Globus pallidus (tissue), 1 donor: ENCODE measurements around the gene MAN1A2.
"Not testable (repeated sequence)": the region's sequence is repeated elsewhere in the genome, so short reads cannot be mapped to it uniquely, and the experiment has no call there.

Experiments used
- DNase-seq: peaks from one replicate; pipeline ENCODE4 v3.0.0-alpha.2; 2015; ENCODE audit warnings: low spot score

Gene MAN1A2

DNA sequence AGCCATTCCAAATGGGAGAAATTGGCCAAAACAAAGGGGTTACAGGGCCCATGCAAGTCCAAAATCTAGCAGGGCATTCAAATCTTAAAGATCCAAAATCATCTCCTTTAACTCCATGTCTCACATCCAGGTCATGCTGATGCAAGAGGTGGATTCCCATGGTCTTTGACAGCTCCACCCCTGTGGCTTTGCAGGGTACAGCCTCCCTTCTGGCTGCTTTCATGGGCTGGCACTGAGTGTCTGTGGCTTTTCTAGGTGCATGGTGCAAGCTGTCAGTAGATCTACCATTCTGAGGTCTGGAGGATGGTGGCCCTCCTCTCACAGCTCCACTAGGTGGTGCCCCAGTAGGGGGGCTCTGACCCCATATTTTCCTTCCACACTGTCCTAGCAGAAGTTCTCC, 191.2 kb downstream of the MAN1A2 start:
- not testable (repeated sequence) for DNase-seq

GRCh38 chr1:117559139-117559538, 191.9 kb downstream of the MAN1A2 start:
- no peak for DNase-seq

GRCh38 chr1:117559985-117560384, 192.7 kb downstream of the MAN1A2 start:
- DNase-seq, result no peak

DNA sequence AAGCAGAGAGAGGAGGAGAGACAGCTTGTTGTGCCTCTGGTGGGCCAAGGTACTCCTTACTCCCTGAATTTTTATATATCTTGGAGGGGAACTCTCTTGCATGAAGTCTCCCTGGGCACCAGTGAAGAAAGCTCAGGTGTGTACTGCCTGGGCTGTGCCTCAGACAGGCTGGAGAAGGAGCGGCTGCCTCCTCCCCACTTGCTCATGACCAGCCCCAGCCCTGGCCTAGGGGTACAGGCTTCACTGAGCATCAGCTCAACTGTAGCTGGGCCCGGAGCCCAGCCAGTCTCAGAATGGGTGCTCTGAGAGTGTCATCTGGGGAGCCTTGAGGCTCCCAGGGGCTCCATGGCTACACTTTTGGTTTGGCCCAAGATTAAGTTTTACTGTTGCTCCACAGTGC, 193.8 kb downstream of the MAN1A2 start:
- DNase-seq, result no peak

- no peak for DNase-seq
Observed at GRCh38 chr1:117561551-117561950, 194.3 kb downstream of the MAN1A2 start.

DNA sequence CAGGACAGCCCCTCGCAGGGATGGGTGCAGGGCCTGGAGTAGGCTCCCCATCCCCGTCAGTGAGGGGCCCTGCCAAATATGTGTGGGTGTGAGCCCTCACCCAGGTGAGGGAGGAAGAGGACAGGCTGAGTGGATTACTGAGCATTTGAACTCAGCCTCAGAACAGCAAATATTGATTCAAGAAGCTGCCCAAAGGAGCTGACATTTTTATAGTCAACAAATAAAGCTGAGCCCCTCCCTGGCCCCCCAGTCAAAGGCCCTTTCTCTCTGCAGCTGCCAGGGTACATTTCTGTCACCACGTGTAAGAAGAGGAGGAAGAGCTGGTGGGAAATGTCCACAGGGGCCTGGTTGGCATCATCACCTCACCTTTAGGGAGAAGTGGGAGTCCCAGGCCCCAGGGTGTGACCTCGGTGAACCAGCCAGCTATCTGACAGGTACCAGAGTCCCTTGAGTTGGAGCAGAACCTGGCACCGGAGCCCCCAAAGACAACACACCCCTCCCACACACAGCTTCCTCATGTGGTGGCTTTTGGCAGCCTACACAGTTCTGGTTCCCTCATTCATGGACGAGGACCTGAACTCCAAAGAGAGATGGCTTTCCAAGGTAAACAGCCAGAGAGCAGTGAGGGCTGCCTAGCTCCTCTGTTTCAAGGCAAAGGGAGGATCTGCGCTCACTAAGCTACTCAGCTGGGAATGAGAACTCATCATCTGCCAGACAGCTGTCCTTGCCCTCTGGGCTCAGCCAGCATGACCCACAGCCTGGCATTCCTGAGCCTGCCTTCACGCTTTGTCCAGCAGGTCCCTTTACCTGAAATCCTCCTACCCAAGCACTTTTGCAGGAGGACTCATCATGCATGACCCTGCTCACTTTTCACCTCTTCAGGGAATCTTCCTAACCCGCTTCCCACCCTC, 195.6 kb downstream of the MAN1A2 start:
- DNase-seq, result no peak

- DNase-seq, result no peak
Observed at GRCh38 chr1:117563492-117563875, 196.2 kb downstream of the MAN1A2 start.

DNA sequence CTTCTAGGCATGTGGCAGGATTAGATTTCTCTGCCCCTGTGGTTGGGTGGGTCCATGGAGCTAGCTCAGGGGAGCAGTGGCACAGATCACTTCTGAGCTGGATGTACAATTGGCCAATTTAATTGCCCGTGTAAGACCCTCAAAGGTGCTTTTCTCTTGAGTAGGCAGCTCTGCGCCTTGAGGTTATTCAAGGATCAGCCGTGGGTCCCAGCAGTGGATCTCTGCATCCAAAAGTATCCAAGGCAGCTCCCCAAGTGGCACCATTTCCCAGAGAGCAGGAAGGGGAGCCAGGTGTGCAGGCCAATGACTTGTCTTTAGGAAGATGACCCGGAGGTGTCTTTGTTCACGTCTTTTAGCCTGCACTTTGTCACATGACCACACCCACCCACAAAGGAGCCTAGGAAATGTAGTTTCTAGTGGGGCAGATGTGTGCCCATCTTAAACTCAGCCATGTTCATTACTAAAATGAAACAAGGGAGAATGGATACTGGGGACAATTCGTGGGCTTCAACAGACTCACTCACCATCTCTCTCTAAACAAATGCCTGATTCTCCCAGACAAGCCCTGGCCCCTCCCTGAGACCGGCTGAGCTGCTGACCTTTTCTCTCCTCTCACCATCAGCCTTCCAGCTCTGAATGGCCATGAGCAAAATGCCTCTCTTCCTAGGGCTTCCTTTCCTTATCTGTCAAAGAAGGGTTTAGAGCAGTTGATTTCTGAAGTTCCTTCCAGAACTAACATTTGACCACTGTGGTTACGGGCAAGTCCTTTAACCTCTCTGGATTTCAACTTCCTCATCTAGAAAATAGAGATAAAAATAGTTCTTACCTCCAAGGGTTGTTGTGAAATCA, 197.2 kb downstream of the MAN1A2 start:
- no peak for DNase-seq

DNA sequence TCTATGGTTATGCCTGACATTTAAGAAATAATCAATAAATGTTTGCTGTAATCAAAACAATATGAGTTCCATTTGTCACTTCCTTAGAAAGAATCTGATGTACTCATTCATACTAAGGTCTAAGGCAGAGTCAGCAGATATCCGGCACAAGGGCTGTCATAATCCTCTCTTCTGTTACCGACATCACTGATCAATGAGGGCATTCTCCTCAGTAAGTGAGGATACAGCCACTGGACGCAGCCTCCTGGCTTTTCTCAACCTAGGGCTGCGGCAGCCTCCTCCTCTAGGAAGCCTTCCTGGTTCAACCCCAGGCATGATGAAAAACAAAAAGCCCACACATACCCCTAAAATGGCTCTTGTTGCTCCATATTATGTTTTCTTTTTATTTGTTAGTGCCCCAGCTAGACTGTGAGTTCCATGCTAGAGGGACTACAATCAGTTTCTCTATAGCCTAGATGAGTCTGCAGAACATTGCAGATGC, 197.9 kb downstream of the MAN1A2 start:
- no peak for DNase-seq

GRCh38 chr1:117565745-117566455, 198.7 kb downstream of the MAN1A2 start:
- no peak for DNase-seq

GRCh38 chr1:117566556-117566955, 199.3 kb downstream of the MAN1A2 start:
- no peak for DNase-seq

- no peak for DNase-seq
Observed at GRCh38 chr1:117567435-117567834, 200.2 kb downstream of the MAN1A2 start.

DNA sequence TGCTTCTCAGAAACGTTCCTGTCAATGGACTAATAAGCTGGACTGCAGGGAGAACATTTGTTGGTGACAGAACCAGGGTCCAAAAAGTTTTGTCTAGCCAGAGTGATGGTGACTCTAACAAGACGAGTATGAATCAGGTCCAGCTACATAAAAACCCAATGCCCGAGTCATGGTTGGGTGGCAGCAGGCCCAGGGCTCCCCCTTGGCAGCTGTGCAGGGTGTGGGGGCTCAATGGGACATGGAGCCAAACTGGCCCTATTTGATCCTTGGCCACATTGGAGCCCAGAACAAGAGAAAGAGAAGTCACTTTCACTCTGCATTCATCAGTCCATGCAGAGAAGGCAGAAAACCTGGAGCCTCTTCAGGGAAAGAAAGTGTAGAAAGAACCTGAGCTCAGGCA, 200.7 kb downstream of the MAN1A2 start:
- DNase-seq, result no peak

GRCh38 chr1:117568999-117569398, 201.8 kb downstream of the MAN1A2 start:
- no peak for DNase-seq

DNA sequence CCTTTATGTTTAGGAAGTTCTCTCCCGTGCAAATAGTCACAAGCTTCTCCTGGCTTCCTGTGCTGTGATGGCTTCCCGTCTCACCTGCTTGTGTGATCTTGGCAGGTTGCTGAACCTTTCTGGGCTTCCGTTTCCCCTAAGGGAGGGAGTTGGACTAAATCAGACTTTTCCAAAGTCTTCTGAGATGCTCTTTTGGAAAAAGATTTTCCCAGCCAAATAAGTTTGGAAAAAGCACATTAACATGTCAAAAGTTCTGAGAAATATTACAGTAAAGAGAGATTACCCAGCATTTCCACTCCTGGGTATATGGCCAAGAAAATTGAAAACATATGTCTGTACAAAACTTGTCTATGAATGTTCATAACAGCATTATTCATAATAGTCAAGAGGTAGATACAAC, 202.6 kb downstream of the MAN1A2 start:
- no peak for DNase-seq

- DNase-seq, result no peak
Observed at GRCh38 chr1:117570988-117571409, 203.8 kb downstream of the MAN1A2 start.

- no peak for DNase-seq
Observed at GRCh38 chr1:117571496-117571895, 204.2 kb downstream of the MAN1A2 start.

GRCh38 chr1:117572546-117572945, 205.3 kb downstream of the MAN1A2 start:
- DNase-seq, result no peak

GRCh38 chr1:117573386-117574023, 206.3 kb downstream of the MAN1A2 start:
- DNase-seq, result no peak

- no peak for DNase-seq
Observed at GRCh38 chr1:117574161-117574835, 207.0 kb downstream of the MAN1A2 start.

- no peak for DNase-seq
Observed at GRCh38 chr1:117575586-117576225, 208.5 kb downstream of the MAN1A2 start.
